ENCODE results near the gene SNX20.

DNA sequence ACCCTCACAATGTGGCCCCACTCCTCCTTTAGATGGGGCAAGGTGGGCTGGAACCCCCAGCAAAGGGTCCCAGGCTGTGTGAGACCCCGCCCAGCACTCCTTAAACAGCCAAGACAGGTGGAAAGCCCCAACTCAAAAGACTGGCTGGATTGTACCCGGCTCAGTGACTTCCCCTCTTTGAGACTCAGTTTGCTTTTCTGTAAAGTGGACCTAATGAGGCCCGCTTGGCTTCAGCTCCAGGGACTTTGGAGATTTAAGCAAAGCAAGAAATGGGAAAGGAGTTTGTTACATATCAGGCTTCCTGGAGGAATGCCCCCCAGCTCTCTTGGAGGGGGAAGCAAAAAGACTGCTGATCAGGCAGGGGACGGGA is 39.3 kb downstream of the SNX20 start:
- TF ChIP-seq, protein P1, sequence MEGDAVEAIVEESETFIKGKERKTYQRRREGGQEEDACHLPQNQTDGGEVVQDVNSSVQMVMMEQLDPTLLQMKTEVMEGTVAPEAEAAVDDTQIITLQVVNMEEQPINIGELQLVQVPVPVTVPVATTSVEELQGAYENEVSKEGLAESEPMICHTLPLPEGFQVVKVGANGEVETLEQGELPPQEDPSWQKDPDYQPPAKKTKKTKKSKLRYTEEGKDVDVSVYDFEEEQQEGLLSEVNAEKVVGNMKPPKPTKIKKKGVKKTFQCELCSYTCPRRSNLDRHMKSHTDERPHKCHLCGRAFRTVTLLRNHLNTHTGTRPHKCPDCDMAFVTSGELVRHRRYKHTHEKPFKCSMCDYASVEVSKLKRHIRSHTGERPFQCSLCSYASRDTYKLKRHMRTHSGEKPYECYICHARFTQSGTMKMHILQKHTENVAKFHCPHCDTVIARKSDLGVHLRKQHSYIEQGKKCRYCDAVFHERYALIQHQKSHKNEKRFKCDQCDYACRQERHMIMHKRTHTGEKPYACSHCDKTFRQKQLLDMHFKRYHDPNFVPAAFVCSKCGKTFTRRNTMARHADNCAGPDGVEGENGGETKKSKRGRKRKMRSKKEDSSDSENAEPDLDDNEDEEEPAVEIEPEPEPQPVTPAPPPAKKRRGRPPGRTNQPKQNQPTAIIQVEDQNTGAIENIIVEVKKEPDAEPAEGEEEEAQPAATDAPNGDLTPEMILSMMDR (IDR thresholded peaks at IDR 0.05) = no peak
- TF ChIP-seq POLR2A (IDR thresholded peaks at IDR 0.05) = no peak
- TF ChIP-seq POLR2AphosphoS5 (IDR thresholded peaks at IDR 0.05) = no peak
- TF ChIP-seq EP300 (IDR thresholded peaks at IDR 0.05; ENCODE audit: low read depth) = no peak

All from transverse colon (tissue), 4 donors.